HepG2 (cell line): ENCODE measurements around the gene RAD54L. TPM values are rescaled to one million over a fixed set of nuclear protein-coding genes. Genes with fewer than 3 reads are reported as not detected.

Source experiments
- ATAC-seq: fragments of 200-7000 bp; cut with Tn5 transposase; 3 replicates; pipeline ENCODE4 v1.9.1; 2020; ENCODE audit warnings: mild to moderate bottlenecking, moderate library complexity
- BruUV-seq: library from RNA; stranded (reverse); fragments of 400-500 nt; replicated peaks from 2 replicates; lab custom pipeline; 2021; lab: Mats Ljungman, UMichigan
- CTCF ChIA-PET: fragments of 300-600 bp; formaldehyde crosslinking; extraction: SDS; loops from one replicate; lab custom pipeline; 2021; ENCODE audit warnings: low total read pairs, inconsistent platforms, low intra/inter-chr PET ratio; lab: Yijun Ruan, JAX
- POLR2A ChIA-PET: fragments of 350-600 bp; sonication (Branson Sonifier 250); formaldehyde crosslinking; loops from one replicate; lab custom pipeline; 2020; ENCODE audit warnings: antibody characterized with exemption, inconsistent platforms; lab: Yijun Ruan, JAX
- DNase-seq: peaks from one replicate; pipeline ENCODE4 v3.0.0-alpha.2; 2015; ENCODE audit warnings: low spot score
- FAIRE-seq: peaks from 3 replicates; lab custom pipeline; 2011; peaks lifted over from hg19 to GRCh38; lab: Jason Lieb, UNC
- H2AFZ ChIP-seq: one replicate; pipeline ENCODE4 v1.6.1; 2011; ENCODE audit warnings: low read length, inconsistent platforms
- H3K27ac ChIP-seq: fragments of 300-600 bp; 3 replicates; pipeline ENCODE4 v1.8.0; 2011; ENCODE audit warnings: mixed run types, mild to moderate bottlenecking, mixed read lengths, low read length, inconsistent platforms; ENCODE audit not compliant: insufficient read depth; ENCODE audit errors: extremely low read length
- H3K27me3 ChIP-seq, 2 experiments: fragments of 200-600 bp in 1 of 2; 2 replicates in 1 of 2; 3 replicates in 1 of 2; pipeline versions ENCODE4 v1.6.0 to v1.8.0; 2011; ENCODE audit warnings: low read length in 2 of 2, mild to moderate bottlenecking in 2 of 2, moderate library complexity in 2 of 2, inconsistent platforms in 1 of 2; ENCODE audit not compliant: insufficient read depth in 2 of 2, control insufficient read depth in 1 of 2
- H3K36me3 ChIP-seq, 2 experiments: fragments of 200-600 bp in 1 of 2; replicated peaks in 1 of 2; 2 replicates in 1 of 2; 3 replicates in 1 of 2; pipeline versions ENCODE4 v1.5.1 to v1.8.0; 2011; ENCODE audit warnings: low read length in 2 of 2, inconsistent platforms in 1 of 2; ENCODE audit not compliant: insufficient read depth in 2 of 2, control insufficient read depth in 1 of 2
- H3K4me1 ChIP-seq: 2 replicates; pipeline ENCODE4 v1.5.1; 2012; ENCODE audit warnings: low read length, inconsistent platforms; ENCODE audit not compliant: insufficient read depth
- H3K4me2 ChIP-seq: 2 replicates; pipeline ENCODE4 v1.6.0; 2011; ENCODE audit warnings: low read depth, low read length, inconsistent platforms
- H3K4me3 ChIP-seq, 3 experiments: fragments of 200-600 bp in 1 of 3; sonication (generic), shearing (Covaris generic) in 1 of 3; replicated peaks in 1 of 3; 2 replicates each; pipeline ENCODE4 v1.5.1; 2011 to 2016; ENCODE audit warnings: low read length in 3 of 3, inconsistent platforms in 2 of 3, low read depth in 2 of 3, mild to moderate bottlenecking in 2 of 3, control low read depth in 1 of 3, mixed read lengths in 1 of 3; ENCODE audit not compliant: insufficient read depth in 1 of 3
- H3K79me2 ChIP-seq: one replicate; pipeline ENCODE4 v1.6.1; 2011; ENCODE audit warnings: low read length, inconsistent platforms; ENCODE audit not compliant: insufficient read depth
- H3K9ac ChIP-seq: 2 replicates; pipeline ENCODE4 v1.6.0; 2011; ENCODE audit warnings: mild to moderate bottlenecking, low read depth, low read length, inconsistent platforms; ENCODE audit not compliant: insufficient read depth
- H3K9me3 ChIP-seq: 2 replicates; pipeline ENCODE4 v1.5.1; 2012; ENCODE audit warnings: mild to moderate bottlenecking, low read length
- H4K20me1 ChIP-seq: 2 replicates; pipeline ENCODE4 v1.6.0; 2011; ENCODE audit warnings: inconsistent platforms, mild to moderate bottlenecking, low read length, moderate library complexity; ENCODE audit not compliant: insufficient read depth
- CREB1 ChIP-seq, 2 experiments: fragments of 450-650 bp in 1 of 2; IDR thresholded peaks; 2 replicates each; pipeline ENCODE4 v1.6.1; 2016 to 2017; ENCODE audit warnings: control low read depth in 1 of 2, mild to moderate bottlenecking in 1 of 2, missing compliant biosample characterization in 1 of 2, missing genetic modification characterization in 1 of 2
- GABPA ChIP-seq, 2 experiments: IDR thresholded peaks; 2 replicates each; pipeline ENCODE4 v1.6.1; 2011 to 2016; ENCODE audit warnings: low read depth in 2 of 2, low read length in 1 of 2, missing biosample characterization in 1 of 2, missing genetic modification characterization in 1 of 2
- HNRNPH1 ChIP-seq: fragments of 200-400 bp; formaldehyde crosslinking; optimal IDR thresholded peaks from 2 replicates; pipeline ENCODE3; 2017; ENCODE audit warnings: mild to moderate bottlenecking, low read depth, low read length
- HOXA3 ChIP-seq: sonication (generic); formaldehyde crosslinking; IDR thresholded peaks from 2 replicates; pipeline ENCODE4 v1.5.0; 2020; ENCODE audit warnings: missing genetic modification reagents
- KLF13 ChIP-seq: sonication (generic); formaldehyde crosslinking; IDR thresholded peaks from 2 replicates; pipeline ENCODE4 v1.4.0; 2020; ENCODE audit warnings: mild to moderate bottlenecking, missing genetic modification reagents
- SRY ChIP-seq: sonication (generic); formaldehyde crosslinking; IDR thresholded peaks from 2 replicates; pipeline ENCODE4 v1.8.0; 2022; ENCODE audit warnings: mild to moderate bottlenecking, missing genetic modification reagents
- ZBTB42 ChIP-seq: sonication (generic); formaldehyde crosslinking; IDR thresholded peaks from 2 replicates; pipeline ENCODE4 v1.5.0; 2020; ENCODE audit warnings: mild to moderate bottlenecking, missing genetic modification reagents
- ZNF496 ChIP-seq: sonication (generic); formaldehyde crosslinking; IDR thresholded peaks from 2 replicates; pipeline ENCODE4 v1.8.1; 2023; ENCODE audit warnings: mild to moderate bottlenecking, moderate library complexity, missing genetic modification reagents; ENCODE audit not compliant: insufficient replicate concordance
- WGBS: methylation state at CpG from one replicate; pipeline ENCODE4 v1.1.6; 2017; ENCODE audit warnings: low lambda C conversion rate; 5-methylcytosine and 5-hydroxymethylcytosine counted together
- in situ Hi-C: cut with HindIII; loops from 2 replicates; pipeline ENCODE4 v1.10.0; 2017; ENCODE audit warnings: low pct_unique_long_range_greater_than_20kb; ENCODE audit not compliant: extremely low pct_ligation_motif_present
- intact Hi-C: fragments of 100-400 bp; cut with micrococcal nuclease; formaldehyde crosslinking; loops from one replicate; pipeline ENCODE4 v1.10.0; 2022; ENCODE audit not compliant: unreplicated experiment
- polyA plus RNA-seq, 8 experiments: library from polyadenylated mRNA; depleted of rRNA in 3 of 8; stranded (reverse) in 7 of 8; unstranded in 1 of 8; fragments of >200 nt; fragmentation: Illumina TruSeq in 4 of 8; extraction: Trizol in 4 of 8; gene quantifications; 2 replicates each; pipeline versions ENCODE4 v1.2.1 to v1.2.3, GENCODE V29; 2011 to 2016; ENCODE audit warnings: low read depth in 4 of 8, missing spikeins in 1 of 8, mixed read lengths in 1 of 8; ENCODE audit not compliant: insufficient read depth in 1 of 8
- total RNA-seq, 5 experiments: library from RNA; depleted of rRNA; stranded (reverse); fragments of >200 nt; fragmentation: Illumina TruSeq; extraction: Trizol; gene quantifications; 2 replicates each; pipeline ENCODE4 v1.2.3, GENCODE V29; 2016; ENCODE audit warnings: low read depth in 1 of 5
- TF ChIP-seq, protein P1 (sequence below): sonication (generic); formaldehyde crosslinking; conservative IDR thresholded peaks from 2 replicates; pipeline ENCODE4 v1.4.0; 2020; ENCODE audit warnings: mild to moderate bottlenecking, missing genetic modification reagents, moderate library complexity
- TF ChIP-seq, protein P2 (sequence below): sonication (generic); formaldehyde crosslinking; IDR thresholded peaks from 2 replicates; pipeline ENCODE4 v1.4.0; 2020; ENCODE audit warnings: missing genetic modification reagents
- TF ChIP-seq, protein P3 (sequence below): sonication (generic); formaldehyde crosslinking; IDR thresholded peaks from 2 replicates; pipeline ENCODE4 v1.4.0; 2020; ENCODE audit warnings: mild to moderate bottlenecking, missing genetic modification reagents
- TF ChIP-seq, protein P4 (sequence below): sonication (generic); formaldehyde crosslinking; IDR thresholded peaks from 2 replicates; pipeline ENCODE4 v1.8.1; 2023; ENCODE audit warnings: missing genetic modification reagents, mild to moderate bottlenecking, borderline replicate concordance

RAD54L gene
- total and polyA plus RNA-seq, 2 of the 13 experiments (the other 11 are each of a cell fraction or from before 2014, with no cell fraction given), result 10.2 to 30.0 TPM

DNA sequence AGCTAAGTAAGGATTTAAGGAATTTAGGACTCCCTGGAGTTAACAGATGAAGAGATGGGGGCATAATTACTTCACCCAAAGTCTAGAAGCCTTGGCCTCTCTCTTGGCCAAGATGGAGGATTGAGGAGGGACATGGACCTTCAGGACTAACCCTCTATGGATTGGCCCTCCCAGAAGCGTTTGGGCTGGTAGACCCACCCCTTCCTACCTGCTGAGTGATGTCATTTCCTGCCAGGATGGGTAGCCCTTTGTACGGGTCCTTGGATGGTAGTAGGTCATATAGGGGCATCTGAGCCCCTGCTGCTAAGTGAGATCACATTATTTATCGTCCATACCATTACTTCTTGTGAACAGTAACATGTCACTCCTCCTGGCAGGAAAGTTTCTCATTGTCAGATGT is 26.8 kb upstream of the RAD54L start:
- Histone ChIP-seq H3K36me3 (no peaks in the 10 kb centered on the region), H3K27ac (no peak overlapping the region), H2AFZ (no peak overlapping the region), H3K4me2 (no peak overlapping the region), H3K4me1 (peaks cover 51% of the 10 kb centered on the region), H3K79me2 (no peaks in the 10 kb centered on the region), H3K4me3 (no peak overlapping the region), H4K20me1 (no peaks in the 10 kb centered on the region), H3K9ac (no peak overlapping the region), H3K9me3 (no peaks in the 10 kb centered on the region), H3K27me3 (no peaks in the 10 kb centered on the region)
- ChIA-PET CTCF (no interaction called here), POLR2A (interaction anchor here (0.9 kb wide), 1 partner anchor 26 kb away, joined by 3 read pairs; no protein-coding TSS in a partner anchor)
- ATAC-seq (no peak), FAIRE-seq (no peak), DNase-seq (no peak)
- in situ Hi-C loops, result loop anchor here (5.0 kb wide), 2 partner anchors 39 to 184 kb away; no protein-coding TSS in a partner anchor
- TF ChIP-seq, protein P1, sequence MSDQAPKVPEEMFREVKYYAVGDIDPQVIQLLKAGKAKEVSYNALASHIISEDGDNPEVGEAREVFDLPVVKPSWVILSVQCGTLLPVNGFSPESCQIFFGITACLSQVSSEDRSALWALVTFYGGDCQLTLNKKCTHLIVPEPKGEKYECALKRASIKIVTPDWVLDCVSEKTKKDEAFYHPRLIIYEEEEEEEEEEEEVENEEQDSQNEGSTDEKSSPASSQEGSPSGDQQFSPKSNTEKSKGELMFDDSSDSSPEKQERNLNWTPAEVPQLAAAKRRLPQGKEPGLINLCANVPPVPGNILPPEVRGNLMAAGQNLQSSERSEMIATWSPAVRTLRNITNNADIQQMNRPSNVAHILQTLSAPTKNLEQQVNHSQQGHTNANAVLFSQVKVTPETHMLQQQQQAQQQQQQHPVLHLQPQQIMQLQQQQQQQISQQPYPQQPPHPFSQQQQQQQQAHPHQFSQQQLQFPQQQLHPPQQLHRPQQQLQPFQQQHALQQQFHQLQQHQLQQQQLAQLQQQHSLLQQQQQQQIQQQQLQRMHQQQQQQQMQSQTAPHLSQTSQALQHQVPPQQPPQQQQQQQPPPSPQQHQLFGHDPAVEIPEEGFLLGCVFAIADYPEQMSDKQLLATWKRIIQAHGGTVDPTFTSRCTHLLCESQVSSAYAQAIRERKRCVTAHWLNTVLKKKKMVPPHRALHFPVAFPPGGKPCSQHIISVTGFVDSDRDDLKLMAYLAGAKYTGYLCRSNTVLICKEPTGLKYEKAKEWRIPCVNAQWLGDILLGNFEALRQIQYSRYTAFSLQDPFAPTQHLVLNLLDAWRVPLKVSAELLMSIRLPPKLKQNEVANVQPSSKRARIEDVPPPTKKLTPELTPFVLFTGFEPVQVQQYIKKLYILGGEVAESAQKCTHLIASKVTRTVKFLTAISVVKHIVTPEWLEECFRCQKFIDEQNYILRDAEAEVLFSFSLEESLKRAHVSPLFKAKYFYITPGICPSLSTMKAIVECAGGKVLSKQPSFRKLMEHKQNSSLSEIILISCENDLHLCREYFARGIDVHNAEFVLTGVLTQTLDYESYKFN, result no peak
- TF ChIP-seq, protein P2, sequence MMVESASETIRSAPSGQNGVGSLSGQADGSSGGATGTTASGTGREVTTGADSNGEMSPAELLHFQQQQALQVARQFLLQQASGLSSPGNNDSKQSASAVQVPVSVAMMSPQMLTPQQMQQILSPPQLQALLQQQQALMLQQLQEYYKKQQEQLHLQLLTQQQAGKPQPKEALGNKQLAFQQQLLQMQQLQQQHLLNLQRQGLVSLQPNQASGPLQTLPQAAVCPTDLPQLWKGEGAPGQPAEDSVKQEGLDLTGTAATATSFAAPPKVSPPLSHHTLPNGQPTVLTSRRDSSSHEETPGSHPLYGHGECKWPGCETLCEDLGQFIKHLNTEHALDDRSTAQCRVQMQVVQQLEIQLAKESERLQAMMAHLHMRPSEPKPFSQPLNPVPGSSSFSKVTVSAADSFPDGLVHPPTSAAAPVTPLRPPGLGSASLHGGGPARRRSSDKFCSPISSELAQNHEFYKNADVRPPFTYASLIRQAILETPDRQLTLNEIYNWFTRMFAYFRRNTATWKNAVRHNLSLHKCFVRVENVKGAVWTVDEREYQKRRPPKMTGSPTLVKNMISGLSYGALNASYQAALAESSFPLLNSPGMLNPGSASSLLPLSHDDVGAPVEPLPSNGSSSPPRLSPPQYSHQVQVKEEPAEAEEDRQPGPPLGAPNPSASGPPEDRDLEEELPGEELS (CRISPR knock-in tag), result no peak
- TF ChIP-seq GABPA (IDR thresholded peaks at IDR 0.05; ENCODE audit: low read depth, low read length) (0 out of 2 replicates have a peak, but pooled peaks have one; percentile 17), GABPA (CRISPR knock-in tag; IDR thresholded peaks at IDR 0.05; ENCODE audit: low read depth) (peak; percentile 78), ZNF496 (CRISPR knock-in tag) (no peak), ZBTB42 (CRISPR knock-in tag) (no peak), CREB1 (IDR thresholded peaks at IDR 0.05) (0 out of 2 replicates have a peak, but pooled peaks have one; percentile 15), CREB1 (CRISPR knock-in tag; IDR thresholded peaks at IDR 0.05) (no peak), HNRNPH1 (no peak), SRY (CRISPR knock-in tag) (no peak), HOXA3 (CRISPR knock-in tag) (0 out of 2 replicates have a peak, but pooled peaks have one; percentile 16), KLF13 (CRISPR knock-in tag) (no peak)
- TF ChIP-seq, protein P3, sequence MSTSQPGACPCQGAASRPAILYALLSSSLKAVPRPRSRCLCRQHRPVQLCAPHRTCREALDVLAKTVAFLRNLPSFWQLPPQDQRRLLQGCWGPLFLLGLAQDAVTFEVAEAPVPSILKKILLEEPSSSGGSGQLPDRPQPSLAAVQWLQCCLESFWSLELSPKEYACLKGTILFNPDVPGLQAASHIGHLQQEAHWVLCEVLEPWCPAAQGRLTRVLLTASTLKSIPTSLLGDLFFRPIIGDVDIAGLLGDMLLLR, result no peak
- TF ChIP-seq, protein P4, sequence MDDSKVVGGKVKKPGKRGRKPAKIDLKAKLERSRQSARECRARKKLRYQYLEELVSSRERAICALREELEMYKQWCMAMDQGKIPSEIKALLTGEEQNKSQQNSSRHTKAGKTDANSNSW, result no peak
- WGBS, result 53% methylated on average over 2 of the region's 3 CpGs
- intact Hi-C loops, result no loop called here
- no TSS peak for BruUV-seq
